ENCODE measurements around the gene CXCL16. TPM values are rescaled to one million over a fixed set of nuclear protein-coding genes. Genes with fewer than 3 reads are reported as not detected.
"Not testable (repeated sequence)": the region's sequence is repeated elsewhere in the genome, so short reads cannot be mapped to it uniquely, and the experiment has no call there.

The CXCL16 gene
- total RNA-seq, 2 donors from 2014 or later, result 3.6 to 27.5 TPM

GRCh38 chr17:4704991-4705390 is 34.7 kb downstream of the CXCL16 start:
- intact Hi-C loops (cut with DNase I), result loop anchor here (10.0 kb wide), 1 partner anchor 190 kb away; the partner anchor contains the start of gene C17orf107

GRCh38 chr17:4704574-4704907 is 35.2 kb downstream of the CXCL16 start:
- WGBS, 2 donors, result 38 to 44% methylated on average over 14 of the region's 14 CpGs
- not testable (repeated sequence) for H3K27me3 ChIP-seq

More at GRCh38 chr17:4704991-4705390, 34.7 kb downstream of the CXCL16 start:
- 93 to 96% methylated on average over 15 of the region's 15 CpGs for WGBS, 2 donors
- Histone ChIP-seq H3K4me1 (peaks cover 20% of the 10 kb centered on the region), H3K36me3 (replicated peaks in 1 of 2; ENCODE audit: insufficient read depth in 1 of 2, low read depth in 2 of 2) (no peaks in the 10 kb centered on the region), H3K27me3 (no peaks in the 10 kb centered on the region), H3K9me3 (no peaks in the 10 kb centered on the region), H3K27ac (no peak overlapping the region), H3K4me3 (no peak overlapping the region)
- no peak for TF ChIP-seq CTCF (IDR thresholded peaks at IDR 0.05)
- TF ChIP-seq POLR2A (IDR thresholded peaks at IDR 0.05), result no peak
- DNase-seq (no peak), ATAC-seq (no peak)

GRCh38 chr17:4703330-4703691 is 36.4 kb downstream of the CXCL16 start:
- peak overlapping the region; percentile 58 to 81 (median 76) for H3K27ac ChIP-seq
- DNase-seq (no peak), ATAC-seq (peak; percentile 8)
- intact Hi-C loops (cut with DNase I), result loop anchor here (10.0 kb wide), 1 partner anchor 191 kb away; the partner anchor contains the start of gene C17orf107
- H3K9me3 ChIP-seq, result no peaks in the 10 kb centered on the region
- no peaks in the 10 kb centered on the region for H3K36me3 ChIP-seq (replicated peaks in 1 of 2; ENCODE audit: insufficient read depth in 1 of 2, low read depth in 2 of 2)
- peaks cover 20% of the 10 kb centered on the region for H3K4me1 ChIP-seq
- 6% methylated on average over 15 of the region's 15 CpGs for WGBS, 2 donors
- peak overlapping the region; percentile 78 to 91 for H3K4me3 ChIP-seq
- H3K27me3 ChIP-seq, result no peaks in the 10 kb centered on the region
- TF ChIP-seq POLR2A (IDR thresholded peaks at IDR 0.05) (no peak), CTCF (IDR thresholded peaks at IDR 0.05) (no peak)

More at GRCh38 chr17:4704574-4704907, 35.2 kb downstream of the CXCL16 start:
- not testable (repeated sequence) for H3K36me3 ChIP-seq (replicated peaks in 1 of 2; ENCODE audit: insufficient read depth in 1 of 2, low read depth in 2 of 2); H3K9me3 ChIP-seq; DNase-seq; ATAC-seq
- intact Hi-C loops (cut with DNase I), result loop anchor here (10.0 kb wide), 1 partner anchor 190 kb away; the partner anchor contains the start of gene C17orf107
- H3K4me1 ChIP-seq, result peaks cover 20% of the 10 kb centered on the region
- H3K27ac ChIP-seq, result peak overlapping the region in 3 of 4 donors; percentile 72 to 81 (median 80)
- H3K4me3 ChIP-seq, result peak overlapping the region in 1 of 2 donors; percentile 91

GRCh38 chr17:4701116-4701515 is 38.6 kb downstream of the CXCL16 start:
- Histone ChIP-seq H3K4me3 (no peak overlapping the region), H3K4me1 (peaks cover 20% of the 10 kb centered on the region), H3K9me3 (no peaks in the 10 kb centered on the region), H3K27ac (no peak overlapping the region), H3K36me3 (replicated peaks in 1 of 2; ENCODE audit: insufficient read depth in 1 of 2, low read depth in 2 of 2) (no peaks in the 10 kb centered on the region), H3K27me3 (no peaks in the 10 kb centered on the region)
- DNase-seq (no peak), ATAC-seq (no peak)
- no peak for TF ChIP-seq POLR2A (IDR thresholded peaks at IDR 0.05)
- TF ChIP-seq CTCF (IDR thresholded peaks at IDR 0.05), result no peak
- intact Hi-C loops (cut with DNase I), result loop anchor here (10.0 kb wide), 1 partner anchor 194 kb away; the partner anchor contains the start of gene C17orf107
- WGBS, 2 donors, result 72 to 79% methylated on average over 1 of the region's 1 CpG

GRCh38 chr17:4699401-4700056 is 40.2 kb downstream of the CXCL16 start:
- intact Hi-C loops (cut with DNase I), result loop anchor here (10.0 kb wide), 1 partner anchor 195 kb away; the partner anchor contains the start of gene C17orf107
- ATAC-seq; H3K9me3 ChIP-seq; H3K4me3 ChIP-seq; DNase-seq; H3K27ac ChIP-seq; H3K36me3 ChIP-seq (replicated peaks in 1 of 2; ENCODE audit: insufficient read depth in 1 of 2, low read depth in 2 of 2); H3K27me3 ChIP-seq: not testable (repeated sequence)
- peaks cover 18% of the 10 kb centered on the region for H3K4me1 ChIP-seq
- 82 to 85% methylated on average over 13 of the region's 13 CpGs for WGBS, 2 donors

- no peaks in the 10 kb centered on the region for H3K27me3 ChIP-seq
- no peaks in the 10 kb centered on the region for H3K36me3 ChIP-seq (replicated peaks in 1 of 2; ENCODE audit: insufficient read depth in 1 of 2, low read depth in 2 of 2)
- H3K4me3 ChIP-seq, result no peak overlapping the region
- no peak for TF ChIP-seq CTCF (IDR thresholded peaks at IDR 0.05)
- TF ChIP-seq POLR2A (IDR thresholded peaks at IDR 0.05), result no peak
- WGBS, 2 donors, result 64 to 73% methylated on average over 6 of the region's 6 CpGs
- intact Hi-C loops (cut with DNase I), result no loop called here
- H3K9me3 ChIP-seq, result no peaks in the 10 kb centered on the region
- ATAC-seq, result no peak
- no peaks in the 10 kb centered on the region for H3K4me1 ChIP-seq
- DNase-seq, result no peak
- H3K27ac ChIP-seq, result no peak overlapping the region
These were observed 43.3 kb downstream of the CXCL16 start for GRCh38 chr17:4696437-4696805.
